PFSK-1 (cell line): ENCODE data around the gene LRMDA.

Source experiments
- FOXP2 ChIP-seq: optimal IDR thresholded peaks from 2 replicates; pipeline ENCODE3; 2011; ENCODE audit warnings: borderline replicate concordance, control low read depth, inconsistent platforms; ENCODE audit not compliant: insufficient read depth; ENCODE audit errors: extremely low read length, extremely low read depth
- POLR2AphosphoS5 ChIP-seq: IDR thresholded peaks from 2 replicates; pipeline ENCODE4 v1.6.1; 2012; ENCODE audit warnings: low read depth, mild to moderate bottlenecking, control low read depth, low read length, moderate library complexity
- SIN3A ChIP-seq: IDR thresholded peaks from 2 replicates; pipeline ENCODE4 v1.6.1; 2012; ENCODE audit warnings: mild to moderate bottlenecking, low read length, moderate library complexity, borderline replicate concordance; ENCODE audit not compliant: insufficient read depth
- TAF1 ChIP-seq: IDR thresholded peaks from 2 replicates; pipeline ENCODE4 v1.6.1; 2012; ENCODE audit warnings: low read length, control low read depth, borderline replicate concordance; ENCODE audit not compliant: insufficient read depth
- TF ChIP-seq, protein P1 (sequence below), 2 experiments: IDR thresholded peaks; 2 replicates each; pipeline versions ENCODE4 v1.6.1 to v1.8.0; 2011 to 2012; ENCODE audit warnings: low read depth in 2 of 2, low read length in 2 of 2, control low read depth in 1 of 2, inconsistent platforms in 1 of 2, mild to moderate bottlenecking in 1 of 2, moderate library complexity in 1 of 2; ENCODE audit not compliant: insufficient read depth in 1 of 2

The LRMDA gene

DNA sequence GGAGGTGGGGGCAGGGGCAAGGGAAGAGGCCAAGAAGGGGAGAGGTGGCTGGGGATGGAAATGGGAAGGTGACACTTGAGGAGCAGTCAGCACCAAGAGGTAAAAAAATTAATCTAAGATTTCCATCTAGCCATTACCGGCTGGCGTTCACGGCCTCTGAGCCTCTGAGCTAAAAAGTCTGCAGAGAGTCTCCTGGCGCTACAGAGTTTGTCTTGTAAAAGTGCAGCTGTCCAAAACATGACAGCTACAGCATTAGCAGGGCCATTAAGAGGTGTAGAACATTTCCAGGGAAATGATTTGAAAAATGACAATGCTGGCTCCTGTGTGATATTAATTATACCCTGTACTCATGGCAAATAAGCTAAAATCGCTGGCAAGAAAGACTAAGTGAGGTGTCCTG, 167.6 kb downstream of the LRMDA start:
- no peak for TF ChIP-seq TAF1
- no peak for TF ChIP-seq SIN3A
- TF ChIP-seq, protein P1, sequence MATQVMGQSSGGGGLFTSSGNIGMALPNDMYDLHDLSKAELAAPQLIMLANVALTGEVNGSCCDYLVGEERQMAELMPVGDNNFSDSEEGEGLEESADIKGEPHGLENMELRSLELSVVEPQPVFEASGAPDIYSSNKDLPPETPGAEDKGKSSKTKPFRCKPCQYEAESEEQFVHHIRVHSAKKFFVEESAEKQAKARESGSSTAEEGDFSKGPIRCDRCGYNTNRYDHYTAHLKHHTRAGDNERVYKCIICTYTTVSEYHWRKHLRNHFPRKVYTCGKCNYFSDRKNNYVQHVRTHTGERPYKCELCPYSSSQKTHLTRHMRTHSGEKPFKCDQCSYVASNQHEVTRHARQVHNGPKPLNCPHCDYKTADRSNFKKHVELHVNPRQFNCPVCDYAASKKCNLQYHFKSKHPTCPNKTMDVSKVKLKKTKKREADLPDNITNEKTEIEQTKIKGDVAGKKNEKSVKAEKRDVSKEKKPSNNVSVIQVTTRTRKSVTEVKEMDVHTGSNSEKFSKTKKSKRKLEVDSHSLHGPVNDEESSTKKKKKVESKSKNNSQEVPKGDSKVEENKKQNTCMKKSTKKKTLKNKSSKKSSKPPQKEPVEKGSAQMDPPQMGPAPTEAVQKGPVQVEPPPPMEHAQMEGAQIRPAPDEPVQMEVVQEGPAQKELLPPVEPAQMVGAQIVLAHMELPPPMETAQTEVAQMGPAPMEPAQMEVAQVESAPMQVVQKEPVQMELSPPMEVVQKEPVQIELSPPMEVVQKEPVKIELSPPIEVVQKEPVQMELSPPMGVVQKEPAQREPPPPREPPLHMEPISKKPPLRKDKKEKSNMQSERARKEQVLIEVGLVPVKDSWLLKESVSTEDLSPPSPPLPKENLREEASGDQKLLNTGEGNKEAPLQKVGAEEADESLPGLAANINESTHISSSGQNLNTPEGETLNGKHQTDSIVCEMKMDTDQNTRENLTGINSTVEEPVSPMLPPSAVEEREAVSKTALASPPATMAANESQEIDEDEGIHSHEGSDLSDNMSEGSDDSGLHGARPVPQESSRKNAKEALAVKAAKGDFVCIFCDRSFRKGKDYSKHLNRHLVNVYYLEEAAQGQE (IDR thresholded peaks at IDR 0.05; ENCODE audit: insufficient read depth in 1 of 2, low read depth in 2 of 2, low read length in 2 of 2): no peak
- TF ChIP-seq FOXP2: no peak
- TF ChIP-seq POLR2AphosphoS5: no peak

DNA sequence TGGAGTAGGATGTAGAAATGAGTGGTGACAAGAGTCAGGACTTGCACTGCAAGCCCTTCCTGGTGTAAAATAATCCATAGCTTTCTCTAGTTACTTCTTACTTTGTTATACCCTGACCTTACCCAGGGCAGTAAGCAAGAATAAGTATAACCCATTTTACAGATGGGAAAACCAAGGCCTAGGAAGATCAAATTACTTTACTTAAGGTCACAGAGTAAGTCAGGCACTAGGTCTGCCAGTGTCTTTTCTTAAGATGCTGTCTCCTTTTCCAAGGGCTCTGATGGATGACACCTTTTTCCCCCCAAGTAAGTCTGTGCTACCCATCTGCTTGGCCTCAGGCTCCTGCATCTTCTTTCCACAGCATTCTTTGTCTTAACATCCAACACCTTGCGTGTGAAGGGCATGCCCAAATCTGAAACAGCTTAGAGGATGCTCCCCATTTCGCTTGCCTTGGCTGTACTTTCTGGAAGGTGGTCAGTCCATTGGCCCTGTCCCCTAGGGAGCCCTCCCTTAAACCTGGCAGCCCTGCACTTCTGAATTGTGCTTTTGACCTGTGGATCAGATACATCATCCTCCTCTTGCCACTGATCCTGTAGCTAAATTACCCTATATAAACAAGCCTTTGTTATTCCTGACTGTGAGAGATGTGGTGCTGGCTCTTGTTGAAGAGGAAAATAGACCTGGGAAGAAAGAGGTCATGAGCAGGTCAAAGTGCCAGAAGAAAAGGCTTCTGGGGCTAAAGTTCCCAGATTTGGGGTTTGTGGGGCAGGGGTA, 168.6 kb downstream of the LRMDA start:
- TF ChIP-seq, protein P1 (IDR thresholded peaks at IDR 0.05; ENCODE audit: insufficient read depth in 1 of 2, low read depth in 2 of 2, low read length in 2 of 2): no peak
- no peak for TF ChIP-seq POLR2AphosphoS5

DNA sequence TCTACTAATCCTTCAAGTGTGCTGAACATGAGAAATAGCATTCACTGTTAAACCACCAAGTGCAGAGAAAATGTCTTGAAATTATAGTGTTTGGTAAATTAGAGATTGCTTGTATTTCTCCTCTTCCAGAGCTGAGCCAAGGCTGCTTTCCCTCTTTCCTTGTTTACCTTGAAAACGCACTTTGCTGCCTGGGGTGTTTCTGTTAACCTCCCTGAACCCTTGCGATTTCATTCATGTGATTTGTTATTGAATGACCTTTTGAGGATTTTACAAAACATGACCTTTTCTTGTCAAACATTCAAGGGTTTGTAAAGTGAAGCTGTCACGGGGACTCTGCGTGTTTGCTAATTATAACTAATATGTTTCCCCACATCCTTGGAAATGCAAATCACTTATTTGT, 169.4 kb downstream of the LRMDA start:
- no peak for TF ChIP-seq POLR2AphosphoS5
- no peak for TF ChIP-seq TAF1
- no peak for TF ChIP-seq SIN3A
- TF ChIP-seq FOXP2: no peak
- TF ChIP-seq, protein P1 (IDR thresholded peaks at IDR 0.05; ENCODE audit: insufficient read depth in 1 of 2, low read depth in 2 of 2, low read length in 2 of 2): no peak

DNA sequence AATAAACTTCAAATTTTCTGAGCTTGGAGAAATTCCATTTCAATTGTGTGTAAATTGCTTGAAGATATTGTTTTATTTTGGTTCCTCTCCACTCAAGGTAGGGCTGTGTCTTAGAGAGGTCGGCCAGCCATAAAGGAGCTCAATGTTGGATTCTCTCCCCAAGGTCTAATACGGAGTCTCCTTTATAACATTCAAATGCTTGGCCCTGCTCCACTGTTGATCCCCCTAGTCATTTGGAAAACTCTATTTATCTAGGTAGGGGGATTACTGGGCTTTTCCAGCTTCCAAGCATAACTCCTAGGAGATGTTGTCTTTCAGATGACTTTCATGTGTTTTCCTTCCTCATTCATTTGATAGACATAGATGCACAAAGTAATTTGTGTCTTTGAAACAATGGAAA, 170.9 kb downstream of the LRMDA start:
- TF ChIP-seq POLR2AphosphoS5: no peak
- TF ChIP-seq TAF1: no peak
- TF ChIP-seq, protein P1 (IDR thresholded peaks at IDR 0.05; ENCODE audit: insufficient read depth in 1 of 2, low read depth in 2 of 2, low read length in 2 of 2): no peak
- no peak for TF ChIP-seq FOXP2
- TF ChIP-seq SIN3A: no peak

DNA sequence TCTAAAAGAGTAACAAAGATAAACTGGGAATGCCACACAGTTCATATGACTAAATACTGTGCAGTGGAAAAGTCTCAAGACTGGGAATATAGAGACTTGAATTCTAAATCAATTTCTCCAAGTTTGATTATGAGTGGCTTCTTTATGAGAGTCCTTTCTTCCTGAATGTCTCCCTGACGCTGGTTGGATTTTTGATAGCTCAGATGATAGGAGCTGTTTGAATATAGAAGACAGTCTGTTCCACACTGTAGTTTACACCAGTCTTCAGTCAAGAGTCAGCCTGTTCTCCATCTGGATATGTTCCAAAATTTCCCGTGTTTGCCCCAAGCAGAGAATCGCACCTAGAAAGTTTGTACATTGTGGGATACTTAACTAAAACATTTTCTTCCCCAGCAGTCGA, 173.7 kb downstream of the LRMDA start:
- TF ChIP-seq, protein P1 (IDR thresholded peaks at IDR 0.05; ENCODE audit: insufficient read depth in 1 of 2, low read depth in 2 of 2, low read length in 2 of 2): no peak
- TF ChIP-seq POLR2AphosphoS5 (no peak), TAF1 (no peak), FOXP2 (no peak), SIN3A (no peak)
